ENCODE results near the gene OR6B1. TPM values are rescaled to one million over a fixed set of nuclear protein-coding genes. Genes with fewer than 3 reads are reported as not detected.

OR6B1 gene
- total and polyA plus RNA-seq, 8 donors, result 0.03 to 0.06 TPM; not detected in 6

GRCh38 chr7:143975617-143976016 lies 24.5 kb upstream of the OR6B1 start:
- ATAC-seq (no peak), DNase-seq (peak in 1 of 4 donors; percentile 4)
- Histone ChIP-seq H3K4me1 (no peaks in the 10 kb centered on the region), H3K27ac (no peak overlapping the region), H3K27me3 (no peaks in the 10 kb centered on the region), H3K36me3 (no peaks in the 10 kb centered on the region), H3K9me3 (peaks cover 0 to 3% of the 10 kb centered on the region in 2 donors), H3K4me3 (no peak overlapping the region)
- intact Hi-C loops (cut with DNase I), result no loop called here
- no peak for TF ChIP-seq CTCF (IDR thresholded peaks at IDR 0.05)

- ATAC-seq (no peak), DNase-seq (no peak)
- H3K27me3 ChIP-seq, result no peaks in the 10 kb centered on the region
- intact Hi-C loops (cut with DNase I), result no loop called here
- H3K4me3 ChIP-seq, result no peak overlapping the region
- no peak for TF ChIP-seq CTCF (IDR thresholded peaks at IDR 0.05)
- no peaks in the 10 kb centered on the region for H3K9me3 ChIP-seq
- H3K27ac ChIP-seq, result no peak overlapping the region
- H3K4me1 ChIP-seq, result no peaks in the 10 kb centered on the region
- H3K36me3 ChIP-seq, result no peaks in the 10 kb centered on the region
Observed at GRCh38 chr7:143978585-143978984, 21.5 kb upstream of the OR6B1 start.

GRCh38 chr7:143979359-143979758 lies 20.8 kb upstream of the OR6B1 start:
- DNase-seq (no peak), ATAC-seq (no peak)
- no peak overlapping the region for H3K4me3 ChIP-seq
- no peaks in the 10 kb centered on the region for H3K27me3 ChIP-seq
- intact Hi-C loops (cut with DNase I), result no loop called here
- H3K27ac ChIP-seq, result no peak overlapping the region
- H3K36me3 ChIP-seq, result no peaks in the 10 kb centered on the region
- no peak for TF ChIP-seq CTCF (IDR thresholded peaks at IDR 0.05)
- H3K9me3 ChIP-seq, result no peaks in the 10 kb centered on the region
- H3K4me1 ChIP-seq, result no peaks in the 10 kb centered on the region

GRCh38 chr7:143979998-143980397 lies 20.1 kb upstream of the OR6B1 start:
- Histone ChIP-seq H3K4me1 (no peaks in the 10 kb centered on the region), H3K27ac (no peak overlapping the region), H3K36me3 (no peaks in the 10 kb centered on the region), H3K9me3 (no peaks in the 10 kb centered on the region), H3K27me3 (no peaks in the 10 kb centered on the region), H3K4me3 (no peak overlapping the region)
- DNase-seq (no peak), ATAC-seq (no peak)
- TF ChIP-seq CTCF (IDR thresholded peaks at IDR 0.05), result no peak
- intact Hi-C loops (cut with DNase I), result no loop called here

GRCh38 chr7:143980746-143981510 lies 19.2 kb upstream of the OR6B1 start:
- no peak for TF ChIP-seq CTCF (IDR thresholded peaks at IDR 0.05)
- H3K4me3 ChIP-seq, result no peak overlapping the region
- no peaks in the 10 kb centered on the region for H3K9me3 ChIP-seq
- ATAC-seq (no peak), DNase-seq (no peak)
- no peak overlapping the region for H3K27ac ChIP-seq
- H3K4me1 ChIP-seq, result no peaks in the 10 kb centered on the region
- intact Hi-C loops (cut with DNase I), result no loop called here
- H3K36me3 ChIP-seq, result no peaks in the 10 kb centered on the region
- H3K27me3 ChIP-seq, result no peaks in the 10 kb centered on the region
